Tongue (tissue), 2 donors: ENCODE measurements around the gene CRISPLD2. TPM values are rescaled to one million over a fixed set of nuclear protein-coding genes. Genes with fewer than 3 reads are reported as not detected.

ENCODE experiments used
- DNase-seq: peaks from one replicate; pipeline ENCODE4 v3.0.0-alpha.2; 2015
- total RNA-seq: library from RNA; depleted of rRNA; stranded (reverse); fragments of >200 nt; gene quantifications from one replicate; pipeline ENCODE4 v1.2.3, GENCODE V29; 2014

Gene CRISPLD2
- total RNA-seq, 1 donor from 2014 or later = 40.8 TPM

DNA sequence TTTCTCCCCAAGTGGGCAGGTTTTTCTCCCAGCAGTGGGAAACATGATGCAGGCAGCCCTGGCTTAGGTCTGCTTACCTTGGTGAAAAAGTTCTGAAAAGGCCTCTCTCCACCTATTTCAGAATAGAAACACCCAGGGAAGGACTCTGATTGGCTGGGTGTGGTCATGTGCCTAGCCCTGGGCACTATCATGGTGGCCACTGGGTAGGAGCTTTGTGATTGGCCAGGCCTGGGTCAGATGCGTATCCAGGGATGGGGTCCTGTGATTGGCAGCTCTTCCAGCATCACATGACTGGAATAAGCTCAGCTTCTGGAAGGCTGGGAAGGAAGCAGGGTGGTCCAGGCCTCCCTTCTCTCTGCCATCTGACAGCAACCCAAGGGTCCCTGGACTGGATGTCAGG lies 138.0 kb downstream of the CRISPLD2 start:
- no peak for DNase-seq

Other genes starting within 250 kb of the CRISPLD2 start
- gene COTL1, start 201.9 kb upstream of the CRISPLD2 start, total RNA-seq = 21.5 TPM
- 34.8 TPM for gene KLHL36, start 171.5 kb upstream of the CRISPLD2 start, total RNA-seq
- 47.8 TPM for gene USP10, start 120.0 kb upstream of the CRISPLD2 start, total RNA-seq
- gene ZDHHC7, start 191.6 kb downstream of the CRISPLD2 start, total RNA-seq = 42.7 TPM
- gene KIAA0513, start 207.8 kb downstream of the CRISPLD2 start, total RNA-seq = 6.8 TPM